SU-DHL-6 (cell line): ENCODE results near the gene ZBTB32.

Source experiments
- H2AFZ ChIP-seq: fragments of 200-600 bp; sonication (generic); 2 replicates; pipeline ENCODE4 v1.6.1; 2014; ENCODE audit warnings: low read depth, mild to moderate bottlenecking, moderate library complexity, mixed read lengths, antibody characterized with exemption, low read length; ENCODE audit not compliant: severe bottlenecking
- H3F3A ChIP-seq: fragments of 200-600 bp; shearing (Covaris generic); 2 replicates; pipeline ENCODE4 v1.6.0; 2016; ENCODE audit warnings: antibody characterized with exemption, mild to moderate bottlenecking; ENCODE audit not compliant: insufficient read depth
- H3K27ac ChIP-seq: fragments of 200-600 bp; sonication (generic); 2 replicates; pipeline ENCODE4 v1.5.1; 2016; ENCODE audit warnings: low read depth, mild to moderate bottlenecking, low read length, moderate library complexity, mixed read lengths
- H3K27me3 ChIP-seq: fragments of 200-600 bp; sonication (generic), shearing (Covaris generic); 2 replicates; pipeline ENCODE4 v1.6.0; 2014; ENCODE audit warnings: mild to moderate bottlenecking, low read length
- H3K36me3 ChIP-seq: fragments of 200-600 bp; sonication (generic); 2 replicates; pipeline ENCODE4 v1.6.1; 2014; ENCODE audit warnings: mild to moderate bottlenecking, low read length, mixed read lengths
- H3K4me2 ChIP-seq: fragments of 300-600, 200-600 bp; shearing (Covaris generic), sonication (generic); 2 replicates; pipeline ENCODE4 v1.6.0; 2014; ENCODE audit warnings: low read length, low read depth, mild to moderate bottlenecking; ENCODE audit not compliant: poor library complexity, severe bottlenecking
- H3K4me3 ChIP-seq: fragments of 200-600 bp; sonication (generic); 2 replicates; pipeline ENCODE4 v1.5.1; 2014; ENCODE audit warnings: antibody characterized with exemption, low read length, mild to moderate bottlenecking, mixed read lengths; ENCODE audit not compliant: insufficient read depth, poor library complexity, severe bottlenecking
- H3K79me2 ChIP-seq: fragments of 200-600 bp; sonication (generic); 2 replicates; pipeline ENCODE4 v1.6.1; 2014; ENCODE audit warnings: mild to moderate bottlenecking, low read length, moderate library complexity; ENCODE audit not compliant: insufficient read depth
- H3K9ac ChIP-seq: fragments of 200-600 bp; sonication (generic); 2 replicates; pipeline ENCODE4 v1.7.0; 2014; ENCODE audit warnings: mild to moderate bottlenecking, low read length
- H3K9me2 ChIP-seq: fragments of 200-600 bp; sonication (generic); replicated peaks from 2 replicates; pipeline ENCODE4 v1.6.1; 2014; ENCODE audit warnings: low read length; ENCODE audit not compliant: insufficient read depth
- H3K9me3 ChIP-seq: fragments of 200-600 bp; sonication (generic); 2 replicates; pipeline ENCODE4 v1.6.1; 2014; ENCODE audit warnings: low read length, mixed read lengths; ENCODE audit not compliant: insufficient read depth
- H4K20me1 ChIP-seq: fragments of 200-600 bp; sonication (generic); 2 replicates; pipeline ENCODE4 v1.6.1; 2014; ENCODE audit warnings: low read depth, mild to moderate bottlenecking, antibody characterized with exemption, low read length, moderate library complexity, mixed read lengths
- CTCF ChIP-seq: fragments of 200-600 bp; sonication (generic); IDR thresholded peaks from one replicate; pipeline ENCODE4 v1.5.1; 2017; ENCODE audit warnings: antibody characterized with exemption, mild to moderate bottlenecking, low read length, moderate library complexity; ENCODE audit not compliant: insufficient read depth, poor library complexity, severe bottlenecking
- EZH2phosphoT487 ChIP-seq: fragments of 200-600 bp; sonication (generic), shearing (Covaris generic); conservative IDR thresholded peaks from 2 replicates; pipeline ENCODE4 v1.6.1; 2018; ENCODE audit warnings: mild to moderate bottlenecking, antibody characterized with exemption, low read length, moderate library complexity, mixed read lengths

Gene ZBTB32

GRCh38 chr19:35714601-35715354, 10.4 kb downstream of the ZBTB32 start:
- H3K36me3 ChIP-seq: no peaks in the 10 kb centered on the region
- no peaks in the 10 kb centered on the region for H3K27me3 ChIP-seq
- H4K20me1 ChIP-seq: no peaks in the 10 kb centered on the region
- no peak overlapping the region for H3K9ac ChIP-seq
- no peak for TF ChIP-seq EZH2phosphoT487
- TF ChIP-seq CTCF: no peak
- no peaks in the 10 kb centered on the region for H3F3A ChIP-seq
- no peaks in the 10 kb centered on the region for H3K9me2 ChIP-seq
- no peak overlapping the region for H3K27ac ChIP-seq
- no peak overlapping the region for H2AFZ ChIP-seq
- no peaks in the 10 kb centered on the region for H3K9me3 ChIP-seq
- H3K79me2 ChIP-seq: peaks cover 17% of the 10 kb centered on the region
- no peak overlapping the region for H3K4me2 ChIP-seq
- no peak overlapping the region for H3K4me3 ChIP-seq

GRCh38 chr19:35715355-35715809, 11.0 kb downstream of the ZBTB32 start:
- Histone ChIP-seq H3K4me3 (no peak overlapping the region), H3K9me3 (no peaks in the 10 kb centered on the region), H3K36me3 (no peaks in the 10 kb centered on the region), H3K4me2 (peak overlapping the region; percentile 74), H3K79me2 (peaks cover 22% of the 10 kb centered on the region), H3K27me3 (no peaks in the 10 kb centered on the region), H4K20me1 (no peaks in the 10 kb centered on the region), H2AFZ (no peak overlapping the region), H3K9me2 (no peaks in the 10 kb centered on the region), H3K9ac (no peak overlapping the region), H3K27ac (no peak overlapping the region), H3F3A (no peaks in the 10 kb centered on the region)
- TF ChIP-seq EZH2phosphoT487: no peak
- TF ChIP-seq CTCF: no peak

GRCh38 chr19:35715981-35716800, 11.8 kb downstream of the ZBTB32 start:
- no peaks in the 10 kb centered on the region for H3K36me3 ChIP-seq
- H3K4me3 ChIP-seq: peak overlapping the region; percentile 64
- no peaks in the 10 kb centered on the region for H3K9me3 ChIP-seq
- H3K79me2 ChIP-seq: peaks cover 22% of the 10 kb centered on the region
- no peaks in the 10 kb centered on the region for H3K27me3 ChIP-seq
- no peaks in the 10 kb centered on the region for H3K9me2 ChIP-seq
- H4K20me1 ChIP-seq: no peaks in the 10 kb centered on the region
- H3K9ac ChIP-seq: peak overlapping the region; percentile 72
- no peaks in the 10 kb centered on the region for H3F3A ChIP-seq
- H3K4me2 ChIP-seq: peak overlapping the region; percentile 74
- H3K27ac ChIP-seq: 0 out of 2 replicates have a peak overlapping the region, but pooled peaks have one; percentile 54
- H2AFZ ChIP-seq: peak overlapping the region; percentile 66
- TF ChIP-seq CTCF: no peak
- no peak for TF ChIP-seq EZH2phosphoT487
